HEK293 (cell line): ENCODE data around the gene SLC7A14.

ENCODE experiments used
- CTCF ChIA-PET: fragments of 350-600 bp; formaldehyde crosslinking; extraction: SDS; loops from one replicate; lab custom pipeline; 2021; ENCODE audit warnings: antibody characterized with exemption; lab: Yijun Ruan, JAX
- POLR2A ChIA-PET: fragments of 300-600 bp; formaldehyde crosslinking; extraction: SDS; loops from one replicate; lab custom pipeline; 2020; ENCODE audit warnings: antibody characterized with exemption, inconsistent platforms; lab: Yijun Ruan, JAX
- H3K27ac ChIP-seq: fragments of 200-500 bp; sonication (Bioruptor generic); 2 replicates; pipeline ENCODE4 v1.5.1; 2014; ENCODE audit warnings: low read depth, low read length, control low read depth, inconsistent platforms; ENCODE audit errors: extremely low read depth
- H3K36me3 ChIP-seq, 2 experiments: fragments of 200-500 bp in 1 of 2; sonication (Bioruptor generic) in 1 of 2; 1 replicate in 1 of 2; 2 replicates in 1 of 2; pipeline ENCODE4 v1.5.1; 2014 to 2017; ENCODE audit warnings: inconsistent platforms in 2 of 2, low read length in 2 of 2; ENCODE audit not compliant: control insufficient read depth in 2 of 2, insufficient read depth in 1 of 2
- H3K4me1 ChIP-seq: fragments of 200-500 bp; sonication (Bioruptor generic); 2 replicates; pipeline ENCODE4 v1.5.1; 2014; ENCODE audit warnings: mild to moderate bottlenecking, low read length, inconsistent platforms; ENCODE audit not compliant: control insufficient read depth, insufficient read depth
- H3K4me3 ChIP-seq: 2 replicates; pipeline ENCODE4 v1.5.1; 2011; ENCODE audit warnings: low read depth, mild to moderate bottlenecking, control low read depth, low read length, moderate library complexity
- H3K9me3 ChIP-seq: fragments of 200-500 bp; sonication (Bioruptor generic); 2 replicates; pipeline ENCODE4 v1.5.1; 2014; ENCODE audit warnings: low read depth, low read length, inconsistent platforms; ENCODE audit not compliant: control insufficient read depth, insufficient read depth
- BCL11B ChIP-seq: fragments of 450-650 bp; formaldehyde crosslinking; IDR thresholded peaks from 2 replicates; pipeline ENCODE4 v1.5.1; 2016; ENCODE audit warnings: low read depth, missing biosample characterization, missing genetic modification characterization
- GLI2 ChIP-seq: fragments of 450-650 bp; formaldehyde crosslinking; IDR thresholded peaks from 2 replicates; pipeline ENCODE4; 2017; ENCODE audit warnings: missing biosample characterization, missing genetic modification characterization, low read depth, borderline replicate concordance
- SETDB1 ChIP-seq: IDR thresholded peaks from one replicate; pipeline ENCODE4 v1.6.1; 2017; ENCODE audit warnings: mild to moderate bottlenecking, low read length, moderate library complexity, mixed read lengths; ENCODE audit not compliant: insufficient read length
- SP3 ChIP-seq: fragments of 450-650 bp; formaldehyde crosslinking; IDR thresholded peaks from 2 replicates; pipeline ENCODE4 v1.5.1; 2016; ENCODE audit warnings: missing biosample characterization, missing genetic modification characterization
- SP7 ChIP-seq: fragments of 450-650 bp; formaldehyde crosslinking; IDR thresholded peaks from 2 replicates; pipeline ENCODE4 v1.5.1; 2016; ENCODE audit warnings: missing biosample characterization, missing genetic modification characterization
- ZBTB17 ChIP-seq: fragments of 450-650 bp; formaldehyde crosslinking; IDR thresholded peaks from 2 replicates; pipeline ENCODE4 v1.5.1; 2016; ENCODE audit warnings: missing biosample characterization, missing genetic modification characterization
- ZBTB7A ChIP-seq: fragments of 450-650 bp; formaldehyde crosslinking; IDR thresholded peaks from 2 replicates; pipeline ENCODE4 v1.5.1; 2016; ENCODE audit warnings: low read depth, missing biosample characterization, missing genetic modification characterization
- ZNF133 ChIP-seq: fragments of 450-650 bp; formaldehyde crosslinking; IDR thresholded peaks from 2 replicates; pipeline ENCODE4 v1.5.1; 2016; ENCODE audit warnings: missing biosample characterization, missing genetic modification characterization
- ZNF214 ChIP-seq: fragments of 450-650 bp; formaldehyde crosslinking; IDR thresholded peaks from 2 replicates; pipeline ENCODE4 v1.5.1; 2017; ENCODE audit warnings: missing biosample characterization, mild to moderate bottlenecking, missing genetic modification characterization, borderline replicate concordance
- ZNF335 ChIP-seq: fragments of 450-650 bp; formaldehyde crosslinking; conservative IDR thresholded peaks from 2 replicates; pipeline ENCODE4 v1.5.1; 2016; ENCODE audit warnings: missing biosample characterization, missing genetic modification characterization
- ZNF37A ChIP-seq: fragments of 450-650 bp; IDR thresholded peaks from 2 replicates; pipeline ENCODE4 v1.5.1; 2018; ENCODE audit warnings: missing biosample characterization, missing genetic modification characterization
- ZNF510 ChIP-seq: fragments of 450-650 bp; formaldehyde crosslinking; IDR thresholded peaks from 2 replicates; pipeline ENCODE4 v1.5.1; 2018; ENCODE audit warnings: mild to moderate bottlenecking, missing genetic modification characterization, missing biosample characterization; ENCODE audit not compliant: insufficient replicate concordance
- ZNF530 ChIP-seq: fragments of 450-650 bp; formaldehyde crosslinking; IDR thresholded peaks from 2 replicates; pipeline ENCODE4 v1.5.1; 2016; ENCODE audit warnings: low read depth, missing biosample characterization, missing genetic modification characterization
- ZNF629 ChIP-seq: fragments of 450-650 bp; formaldehyde crosslinking; IDR thresholded peaks from 2 replicates; pipeline ENCODE4 v1.5.1; 2017; ENCODE audit warnings: missing biosample characterization, missing genetic modification characterization
- ZNF660 ChIP-seq: fragments of 450-650 bp; IDR thresholded peaks from 2 replicates; pipeline ENCODE4 v1.5.1; 2018; ENCODE audit warnings: missing biosample characterization, mild to moderate bottlenecking, missing genetic modification characterization
- ZNF677 ChIP-seq: fragments of 450-650 bp; IDR thresholded peaks from 2 replicates; pipeline ENCODE4 v1.5.0; 2018; ENCODE audit warnings: missing biosample characterization, mild to moderate bottlenecking, missing genetic modification characterization, moderate library complexity
- ZNF776 ChIP-seq: fragments of 450-650 bp; formaldehyde crosslinking; IDR thresholded peaks from 2 replicates; pipeline ENCODE4 v1.5.0; 2017; ENCODE audit warnings: missing biosample characterization, missing genetic modification characterization, borderline replicate concordance
- ZNF777 ChIP-seq: fragments of 450-650 bp; formaldehyde crosslinking; IDR thresholded peaks from 2 replicates; pipeline ENCODE4 v1.5.1; 2017; ENCODE audit warnings: missing biosample characterization, missing genetic modification characterization, borderline replicate concordance
- ZNF830 ChIP-seq: fragments of 450-650 bp; IDR thresholded peaks from 2 replicates; pipeline ENCODE4 v1.5.0; 2018; ENCODE audit warnings: missing biosample characterization, missing genetic modification characterization, low read depth, mild to moderate bottlenecking, moderate library complexity
- ZNF843 ChIP-seq: fragments of 450-650 bp; formaldehyde crosslinking; IDR thresholded peaks from 2 replicates; pipeline ENCODE4 v1.5.1; 2016; ENCODE audit warnings: missing biosample characterization, missing genetic modification characterization
- ZXDB ChIP-seq: fragments of 450-650 bp; formaldehyde crosslinking; IDR thresholded peaks from 2 replicates; pipeline ENCODE4 v1.5.1; 2016; ENCODE audit warnings: missing biosample characterization, missing genetic modification characterization
- TF ChIP-seq, protein P1 (sequence below): fragments of 450-650 bp; formaldehyde crosslinking; IDR thresholded peaks from 2 replicates; pipeline ENCODE4 v1.5.1; 2016; ENCODE audit warnings: missing biosample characterization, missing genetic modification characterization
- TF ChIP-seq, protein P2 (sequence below): fragments of 450-650 bp; formaldehyde crosslinking; IDR thresholded peaks from 2 replicates; pipeline ENCODE4 v1.5.1; 2016; ENCODE audit warnings: missing biosample characterization, missing genetic modification characterization, low read depth

Gene SLC7A14

DNA sequence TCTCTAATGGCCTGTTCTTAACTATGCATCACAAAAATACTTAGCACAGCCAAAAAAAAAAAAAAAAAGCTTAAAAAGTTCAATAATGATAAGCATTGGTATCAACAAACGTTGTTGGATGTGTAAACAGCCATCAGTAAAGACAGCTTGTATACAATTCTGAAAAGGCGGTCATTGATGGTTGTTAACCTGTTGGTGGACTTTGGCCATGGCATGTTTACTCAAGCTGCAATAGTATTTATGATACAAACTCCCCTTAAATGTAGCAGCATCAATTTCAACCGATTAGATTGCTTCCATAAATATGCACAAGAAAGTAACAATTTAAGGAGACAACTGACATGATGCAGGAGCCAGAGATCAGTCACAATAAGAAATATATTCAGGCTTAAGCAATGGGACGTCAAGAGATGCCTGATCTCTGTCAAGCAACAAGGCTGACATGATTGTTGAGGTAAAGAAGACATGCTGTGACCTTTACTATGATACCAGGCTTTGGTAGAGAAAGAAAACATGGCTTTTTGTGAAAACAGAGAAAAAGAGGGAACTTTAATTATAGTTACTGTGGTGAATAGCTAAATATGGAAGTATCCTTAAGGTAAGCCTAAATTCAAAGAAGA, 14.2 kb upstream of the SLC7A14 start:
- no peaks in the 10 kb centered on the region for H3K36me3 ChIP-seq
- no peaks in the 10 kb centered on the region for H3K9me3 ChIP-seq
- H3K27ac ChIP-seq, result no peak overlapping the region
- CTCF ChIA-PET, result no interaction called here
- no peaks in the 10 kb centered on the region for H3K4me1 ChIP-seq
- TF ChIP-seq SP3 (tag by site-specific recombination) (no peak), GLI2 (no peak), SETDB1 (no peak), ZNF776 (tag by site-specific recombination) (no peak), BCL11B (no peak), ZBTB7A (tag by site-specific recombination) (no peak), ZNF335 (tag by site-specific recombination) (no peak), ZXDB (tag by site-specific recombination) (no peak), SP7 (tag by site-specific recombination) (no peak)
- TF ChIP-seq, protein P1, sequence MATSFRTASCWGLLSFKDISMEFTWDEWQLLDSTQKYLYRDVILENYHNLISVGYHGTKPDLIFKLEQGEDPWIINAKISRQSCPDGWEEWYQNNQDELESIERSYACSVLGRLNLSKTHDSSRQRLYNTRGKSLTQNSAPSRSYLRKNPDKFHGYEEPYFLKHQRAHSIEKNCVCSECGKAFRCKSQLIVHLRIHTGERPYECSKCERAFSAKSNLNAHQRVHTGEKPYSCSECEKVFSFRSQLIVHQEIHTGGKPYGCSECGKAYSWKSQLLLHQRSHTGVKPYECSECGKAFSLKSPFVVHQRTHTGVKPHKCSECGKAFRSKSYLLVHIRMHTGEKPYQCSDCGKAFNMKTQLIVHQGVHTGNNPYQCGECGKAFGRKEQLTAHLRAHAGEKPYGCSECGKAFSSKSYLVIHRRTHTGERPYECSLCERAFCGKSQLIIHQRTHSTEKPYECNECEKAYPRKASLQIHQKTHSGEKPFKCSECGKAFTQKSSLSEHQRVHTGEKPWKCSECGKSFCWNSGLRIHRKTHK, result no peak
- no peak overlapping the region for H3K4me3 ChIP-seq
- POLR2A ChIA-PET, result no interaction called here

DNA sequence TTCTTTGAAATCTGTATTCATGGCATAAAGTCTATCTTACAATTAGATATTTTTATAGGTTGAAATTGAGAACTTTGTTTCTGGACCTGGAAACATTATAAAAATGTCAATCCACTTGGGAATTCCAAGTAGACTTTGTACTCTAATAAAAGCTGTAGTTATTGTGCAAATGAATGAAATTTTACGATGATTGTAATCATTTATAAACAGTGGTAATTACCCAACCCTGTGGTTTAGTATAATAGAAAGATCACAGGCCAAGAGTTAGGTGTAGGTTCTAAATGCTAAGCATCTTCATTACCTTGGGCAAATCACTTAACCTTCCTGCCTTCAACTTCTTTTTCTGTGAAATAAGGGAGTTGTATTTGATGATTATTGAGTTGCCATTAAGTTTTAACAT, 13.2 kb upstream of the SLC7A14 start:
- CTCF ChIA-PET, result interaction anchor here (0.7 kb wide), 1 partner anchor 25 kb away, joined by 3 read pairs; no protein-coding TSS in a partner anchor
- POLR2A ChIA-PET, result no interaction called here

DNA sequence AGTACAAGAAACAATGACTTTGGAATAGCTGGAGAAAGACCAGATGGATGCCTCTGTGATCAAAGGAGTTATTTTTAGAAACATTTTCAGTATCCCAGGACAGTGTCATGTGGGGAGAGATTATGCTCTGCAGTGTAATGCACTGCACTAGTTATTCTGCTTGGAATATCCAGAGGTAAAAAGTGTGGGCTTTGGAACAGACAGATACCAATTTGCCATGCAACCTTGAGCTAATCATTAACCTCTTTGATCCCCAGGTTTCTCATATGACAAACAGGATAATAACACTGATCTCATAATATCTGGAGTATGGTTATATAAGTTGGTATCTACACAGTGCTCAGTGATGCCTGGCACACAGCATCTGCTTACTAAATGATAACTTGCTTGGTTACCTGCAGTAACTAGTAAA, 12.2 kb upstream of the SLC7A14 start:
- H3K27ac ChIP-seq, result no peak overlapping the region
- H3K36me3 ChIP-seq, result no peaks in the 10 kb centered on the region
- TF ChIP-seq ZNF37A (tag by site-specific recombination) (no peak), ZNF830 (tag by site-specific recombination) (no peak), ZNF530 (tag by site-specific recombination) (no peak), ZNF510 (tag by site-specific recombination) (no peak), ZNF214 (tag by site-specific recombination) (no peak), ZNF843 (tag by site-specific recombination) (no peak), ZBTB17 (tag by site-specific recombination) (no peak), ZNF677 (tag by site-specific recombination) (no peak), ZNF777 (tag by site-specific recombination) (no peak), ZNF629 (tag by site-specific recombination) (no peak)
- TF ChIP-seq, protein P2, sequence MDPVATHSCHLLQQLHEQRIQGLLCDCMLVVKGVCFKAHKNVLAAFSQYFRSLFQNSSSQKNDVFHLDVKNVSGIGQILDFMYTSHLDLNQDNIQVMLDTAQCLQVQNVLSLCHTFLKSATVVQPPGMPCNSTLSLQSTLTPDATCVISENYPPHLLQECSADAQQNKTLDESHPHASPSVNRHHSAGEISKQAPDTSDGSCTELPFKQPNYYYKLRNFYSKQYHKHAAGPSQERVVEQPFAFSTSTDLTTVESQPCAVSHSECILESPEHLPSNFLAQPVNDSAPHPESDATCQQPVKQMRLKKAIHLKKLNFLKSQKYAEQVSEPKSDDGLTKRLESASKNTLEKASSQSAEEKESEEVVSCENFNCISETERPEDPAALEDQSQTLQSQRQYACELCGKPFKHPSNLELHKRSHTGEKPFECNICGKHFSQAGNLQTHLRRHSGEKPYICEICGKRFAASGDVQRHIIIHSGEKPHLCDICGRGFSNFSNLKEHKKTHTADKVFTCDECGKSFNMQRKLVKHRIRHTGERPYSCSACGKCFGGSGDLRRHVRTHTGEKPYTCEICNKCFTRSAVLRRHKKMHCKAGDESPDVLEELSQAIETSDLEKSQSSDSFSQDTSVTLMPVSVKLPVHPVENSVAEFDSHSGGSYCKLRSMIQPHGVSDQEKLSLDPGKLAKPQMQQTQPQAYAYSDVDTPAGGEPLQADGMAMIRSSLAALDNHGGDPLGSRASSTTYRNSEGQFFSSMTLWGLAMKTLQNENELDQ (tag by site-specific recombination), result no peak
- TF ChIP-seq, all 188 proteins: peak for 0
- Histone ChIP-seq H3K4me3 (no peak overlapping the region), H3K4me1 (no peaks in the 10 kb centered on the region), H3K9me3 (no peaks in the 10 kb centered on the region)
- POLR2A ChIA-PET, result no interaction called here
- CTCF ChIA-PET, result interaction anchor here (0.6 kb wide), 1 partner anchor 205 kb away, joined by 8 read pairs; no protein-coding TSS in a partner anchor

More for the DNA sequence above, 13.2 kb upstream of the SLC7A14 start:
- Histone ChIP-seq H3K4me1 (no peaks in the 10 kb centered on the region), H3K27ac (no peak overlapping the region), H3K9me3 (no peaks in the 10 kb centered on the region), H3K36me3 (no peaks in the 10 kb centered on the region), H3K4me3 (no peak overlapping the region)
- no peak for TF ChIP-seq ZNF133
- no peak for TF ChIP-seq ZNF660 (tag by site-specific recombination)
- 0 out of 2 replicates have a peak, but pooled peaks have one; percentile 23 for TF ChIP-seq BCL11B
